DOHH2 (cell line): ENCODE measurements around the gene CRYBA4.

ENCODE experiments used
- H3F3A ChIP-seq: fragments of 200-600 bp; sonication (generic), shearing (Covaris generic); 2 replicates; pipeline ENCODE4 v1.6.0; 2016; ENCODE audit warnings: antibody characterized with exemption, mild to moderate bottlenecking; ENCODE audit not compliant: control insufficient read depth, insufficient read depth
- H3K27ac ChIP-seq: fragments of 200-600 bp; sonication (generic); 2 replicates; pipeline ENCODE4 v1.5.1; 2014; ENCODE audit warnings: low read depth, mild to moderate bottlenecking, low read length, moderate library complexity
- H3K27me3 ChIP-seq: fragments of 200-600 bp; sonication (generic); 2 replicates; pipeline ENCODE4 v1.6.1; 2014; ENCODE audit warnings: mild to moderate bottlenecking, low read length, mixed read lengths; ENCODE audit not compliant: control insufficient read depth
- H3K36me3 ChIP-seq: fragments of 200-600 bp; sonication (generic); 2 replicates; pipeline ENCODE4 v1.6.1; 2014; ENCODE audit warnings: mild to moderate bottlenecking, low read length, moderate library complexity, mixed read lengths; ENCODE audit not compliant: control insufficient read depth
- H3K4me1 ChIP-seq: fragments of 200-600 bp; sonication (generic); 2 replicates; pipeline ENCODE4 v1.6.1; 2014; ENCODE audit warnings: mild to moderate bottlenecking, low read length, mixed read lengths; ENCODE audit not compliant: control insufficient read depth
- H3K4me2 ChIP-seq: fragments of 200-600 bp; sonication (generic); 2 replicates; pipeline ENCODE4 v1.6.0; 2014; ENCODE audit warnings: mild to moderate bottlenecking, low read length, moderate library complexity
- H3K4me3 ChIP-seq: fragments of 200-600 bp; sonication (generic); 2 replicates; pipeline ENCODE4 v1.5.1; 2014; ENCODE audit warnings: mild to moderate bottlenecking, low read length, mixed read lengths
- H3K79me2 ChIP-seq: fragments of 200-600 bp; sonication (generic); 2 replicates; pipeline ENCODE4 v1.6.1; 2014; ENCODE audit warnings: mild to moderate bottlenecking, low read length, mixed read lengths; ENCODE audit not compliant: control insufficient read depth
- H3K9me2 ChIP-seq: fragments of 200-600 bp; sonication (generic); replicated peaks from 2 replicates; pipeline ENCODE4 v1.6.1; 2014; ENCODE audit warnings: mild to moderate bottlenecking, low read length, mixed read lengths; ENCODE audit not compliant: control insufficient read depth
- H3K9me3 ChIP-seq: fragments of 200-600 bp; sonication (generic); 2 replicates; pipeline ENCODE4 v1.6.1; 2014; ENCODE audit warnings: antibody characterized with exemption, low read length, mixed read lengths; ENCODE audit not compliant: control insufficient read depth, insufficient read depth
- H4K20me1 ChIP-seq: fragments of 200-600 bp; sonication (generic); 2 replicates; pipeline ENCODE4 v1.6.0; 2014; ENCODE audit warnings: low read depth, mild to moderate bottlenecking, antibody characterized with exemption, low read length, moderate library complexity; ENCODE audit not compliant: control insufficient read depth, insufficient read depth
- EZH2phosphoT487 ChIP-seq: fragments of 200-600 bp; sonication (generic); IDR thresholded peaks from 2 replicates; pipeline ENCODE4 v1.6.1; 2017; ENCODE audit warnings: borderline replicate concordance, mild to moderate bottlenecking, antibody characterized with exemption, low read length, moderate library complexity, mixed read lengths
- TF ChIP-seq, protein P1 (sequence below): fragments of 200-600 bp; sonication (generic); IDR thresholded peaks from one replicate; pipeline ENCODE4 v1.5.1; 2014; ENCODE audit warnings: antibody characterized with exemption, mild to moderate bottlenecking, low read depth, low read length; ENCODE audit not compliant: poor library complexity, severe bottlenecking

CRYBA4 gene

DNA sequence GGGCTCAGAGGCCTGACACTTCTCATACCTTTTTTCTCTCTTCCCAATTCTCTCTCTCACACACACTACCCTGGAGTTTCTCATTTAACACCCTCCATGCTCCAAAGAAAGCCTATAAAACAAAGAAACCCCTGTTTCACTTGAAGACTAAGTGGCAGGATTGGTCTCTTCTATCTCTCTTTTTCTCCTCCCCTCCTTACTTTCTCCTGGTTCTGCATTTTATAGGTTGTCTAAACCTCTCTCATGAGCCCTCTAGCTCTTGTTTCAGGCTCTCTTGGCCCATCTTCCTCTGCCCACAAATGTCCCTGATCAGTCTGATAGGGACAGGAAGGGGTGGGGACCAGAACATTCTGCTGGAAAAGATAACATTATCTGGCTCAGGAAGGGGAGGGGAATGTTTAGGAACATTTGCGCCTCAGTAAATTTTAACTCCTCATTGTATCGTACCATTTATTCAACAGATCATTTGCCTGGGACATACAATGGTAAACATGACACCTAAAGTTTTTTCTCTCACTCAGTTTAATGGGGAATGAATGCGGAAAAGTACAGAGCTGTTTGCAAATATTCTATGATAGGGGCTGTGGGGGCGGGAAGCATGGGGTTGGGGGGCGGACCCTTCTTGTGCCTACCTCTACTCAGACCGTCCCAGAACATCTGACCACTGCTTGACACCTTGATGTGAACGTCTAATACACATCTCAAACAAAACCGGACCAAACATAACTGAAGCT lies 10.8 kb downstream of the CRYBA4 start:
- H3K9me3 ChIP-seq: 0 out of 2 replicates have a peak, but pooled peaks cover 3% of the 10 kb centered on the region
- peaks cover 6% of the 10 kb centered on the region; the same call in 1 of the 2 replicates for H3K4me1 ChIP-seq
- H3K4me2 ChIP-seq: no peak overlapping the region
- H3F3A ChIP-seq: no peaks in the 10 kb centered on the region
- H3K79me2 ChIP-seq: no peaks in the 10 kb centered on the region
- H3K27ac ChIP-seq: no peak overlapping the region
- TF ChIP-seq, protein P1, sequence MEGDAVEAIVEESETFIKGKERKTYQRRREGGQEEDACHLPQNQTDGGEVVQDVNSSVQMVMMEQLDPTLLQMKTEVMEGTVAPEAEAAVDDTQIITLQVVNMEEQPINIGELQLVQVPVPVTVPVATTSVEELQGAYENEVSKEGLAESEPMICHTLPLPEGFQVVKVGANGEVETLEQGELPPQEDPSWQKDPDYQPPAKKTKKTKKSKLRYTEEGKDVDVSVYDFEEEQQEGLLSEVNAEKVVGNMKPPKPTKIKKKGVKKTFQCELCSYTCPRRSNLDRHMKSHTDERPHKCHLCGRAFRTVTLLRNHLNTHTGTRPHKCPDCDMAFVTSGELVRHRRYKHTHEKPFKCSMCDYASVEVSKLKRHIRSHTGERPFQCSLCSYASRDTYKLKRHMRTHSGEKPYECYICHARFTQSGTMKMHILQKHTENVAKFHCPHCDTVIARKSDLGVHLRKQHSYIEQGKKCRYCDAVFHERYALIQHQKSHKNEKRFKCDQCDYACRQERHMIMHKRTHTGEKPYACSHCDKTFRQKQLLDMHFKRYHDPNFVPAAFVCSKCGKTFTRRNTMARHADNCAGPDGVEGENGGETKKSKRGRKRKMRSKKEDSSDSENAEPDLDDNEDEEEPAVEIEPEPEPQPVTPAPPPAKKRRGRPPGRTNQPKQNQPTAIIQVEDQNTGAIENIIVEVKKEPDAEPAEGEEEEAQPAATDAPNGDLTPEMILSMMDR: no peak
- no peaks in the 10 kb centered on the region for H3K9me2 ChIP-seq
- no peaks in the 10 kb centered on the region for H3K36me3 ChIP-seq
- H3K4me3 ChIP-seq: no peak overlapping the region
- no peaks in the 10 kb centered on the region for H4K20me1 ChIP-seq
- 0 out of 2 replicates have a peak, but pooled peaks cover 4% of the 10 kb centered on the region for H3K27me3 ChIP-seq

DNA sequence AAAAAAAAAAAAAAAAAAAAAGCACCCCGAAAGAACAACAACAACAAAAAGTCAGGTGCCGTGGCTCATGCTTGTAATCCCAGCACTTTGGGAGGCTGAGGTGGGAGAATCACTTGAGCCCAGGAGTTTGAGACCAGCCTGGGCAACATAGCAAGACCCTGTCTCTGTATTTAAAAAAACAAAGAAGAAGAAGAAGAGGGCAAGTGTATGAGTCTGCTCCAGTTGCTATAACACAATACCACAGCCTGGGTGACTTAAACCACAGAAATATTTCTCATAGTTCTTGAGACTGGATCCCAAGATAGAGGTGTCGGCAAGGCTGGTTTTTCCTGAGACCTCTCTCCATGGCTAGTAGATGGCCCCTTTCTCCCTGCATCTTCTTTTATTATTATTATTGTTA lies 12.4 kb downstream of the CRYBA4 start:
- Histone ChIP-seq H3K4me2 (no peak overlapping the region), H3K4me3 (no peak overlapping the region), H3K4me1 (no peaks in the 10 kb centered on the region), H3K9me3 (no peaks in the 10 kb centered on the region), H3F3A (no peaks in the 10 kb centered on the region), H3K9me2 (no peaks in the 10 kb centered on the region), H3K79me2 (no peaks in the 10 kb centered on the region), H3K27me3 (no peaks in the 10 kb centered on the region), H3K36me3 (no peaks in the 10 kb centered on the region), H3K27ac (no peak overlapping the region), H4K20me1 (no peaks in the 10 kb centered on the region)
- no peak for TF ChIP-seq EZH2phosphoT487
- TF ChIP-seq, protein P1: no peak

DNA sequence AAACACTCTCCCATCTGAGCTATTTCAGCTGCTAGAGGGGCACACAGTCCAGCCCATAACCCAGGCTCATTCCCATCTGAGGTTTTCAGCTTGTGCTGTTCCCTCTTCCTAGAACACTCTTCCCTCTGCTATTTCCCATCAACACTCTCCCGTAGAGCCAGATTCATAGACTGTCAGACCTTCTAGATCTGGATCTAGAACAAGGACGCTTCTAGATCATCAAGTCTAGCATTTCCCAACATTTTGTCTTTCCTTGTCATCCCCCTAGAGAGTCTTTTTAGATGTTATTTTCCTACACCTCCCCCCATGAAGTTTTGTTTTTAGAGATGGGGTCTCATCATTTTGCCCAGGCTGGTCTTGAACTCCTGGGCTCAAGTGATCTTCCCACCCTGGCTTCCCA lies 13.4 kb downstream of the CRYBA4 start:
- Histone ChIP-seq H3K4me3 (no peak overlapping the region), H3K4me2 (no peak overlapping the region), H3K9me3 (no peaks in the 10 kb centered on the region), H3K36me3 (no peaks in the 10 kb centered on the region), H4K20me1 (no peaks in the 10 kb centered on the region), H3K27me3 (no peaks in the 10 kb centered on the region), H3K79me2 (no peaks in the 10 kb centered on the region), H3K4me1 (no peaks in the 10 kb centered on the region), H3F3A (no peaks in the 10 kb centered on the region), H3K9me2 (no peaks in the 10 kb centered on the region), H3K27ac (no peak overlapping the region)
- TF ChIP-seq, protein P1: no peak
